ENCODE results near the gene JMY.

Gene JMY, protein sequence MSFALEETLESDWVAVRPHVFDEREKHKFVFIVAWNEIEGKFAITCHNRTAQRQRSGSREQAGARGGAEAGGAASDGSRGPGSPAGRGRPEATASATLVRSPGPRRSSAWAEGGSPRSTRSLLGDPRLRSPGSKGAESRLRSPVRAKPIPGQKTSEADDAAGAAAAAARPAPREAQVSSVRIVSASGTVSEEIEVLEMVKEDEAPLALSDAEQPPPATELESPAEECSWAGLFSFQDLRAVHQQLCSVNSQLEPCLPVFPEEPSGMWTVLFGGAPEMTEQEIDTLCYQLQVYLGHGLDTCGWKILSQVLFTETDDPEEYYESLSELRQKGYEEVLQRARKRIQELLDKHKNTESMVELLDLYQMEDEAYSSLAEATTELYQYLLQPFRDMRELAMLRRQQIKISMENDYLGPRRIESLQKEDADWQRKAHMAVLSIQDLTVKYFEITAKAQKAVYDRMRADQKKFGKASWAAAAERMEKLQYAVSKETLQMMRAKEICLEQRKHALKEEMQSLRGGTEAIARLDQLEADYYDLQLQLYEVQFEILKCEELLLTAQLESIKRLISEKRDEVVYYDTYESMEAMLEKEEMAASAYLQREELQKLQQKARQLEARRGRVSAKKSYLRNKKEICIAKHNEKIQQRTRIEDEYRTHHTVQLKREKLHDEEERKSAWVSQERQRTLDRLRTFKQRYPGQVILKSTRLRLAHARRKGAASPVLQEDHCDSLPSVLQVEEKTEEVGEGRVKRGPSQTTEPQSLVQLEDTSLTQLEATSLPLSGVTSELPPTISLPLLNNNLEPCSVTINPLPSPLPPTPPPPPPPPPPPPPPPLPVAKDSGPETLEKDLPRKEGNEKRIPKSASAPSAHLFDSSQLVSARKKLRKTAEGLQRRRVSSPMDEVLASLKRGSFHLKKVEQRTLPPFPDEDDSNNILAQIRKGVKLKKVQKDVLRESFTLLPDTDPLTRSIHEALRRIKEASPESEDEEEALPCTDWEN

DNA sequence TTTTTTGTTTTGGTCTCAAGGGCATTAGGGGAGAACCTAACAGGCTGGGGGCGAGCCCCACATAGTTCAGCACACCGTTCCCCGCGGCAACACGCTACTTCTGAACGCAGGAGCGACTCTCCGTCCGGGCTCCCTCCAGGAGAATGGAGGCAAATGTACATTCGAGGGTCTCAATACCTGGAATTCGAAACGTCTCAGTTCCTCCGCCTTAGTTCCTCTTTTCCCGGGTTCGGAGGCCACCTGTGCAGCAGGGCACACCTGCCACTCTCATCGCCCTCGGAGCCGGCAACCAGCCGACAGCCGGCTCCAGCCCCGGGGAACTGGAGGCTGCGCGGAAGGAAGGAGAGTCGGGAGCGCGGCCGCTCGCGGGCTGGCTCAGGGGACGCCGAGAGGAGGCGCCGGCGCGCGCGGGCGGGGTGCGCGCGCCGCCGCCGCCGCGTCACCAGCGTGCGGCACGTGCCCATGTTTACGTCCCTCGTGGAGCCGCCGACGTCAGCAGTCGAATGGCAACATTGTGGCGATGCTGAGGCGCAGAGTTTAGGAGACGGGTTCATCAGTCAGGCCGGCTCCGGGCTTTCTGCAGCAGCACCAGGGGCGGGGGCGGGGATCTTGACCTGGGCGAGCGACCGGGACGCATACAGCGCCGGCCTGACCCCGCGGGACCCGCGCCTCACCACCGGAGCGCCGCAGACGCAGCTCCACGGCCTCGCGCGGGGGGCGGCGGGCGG is at the start of gene JMY:
JMY (plus strand) TSS at position 498 of the 728 bp plus-strand sequence. CDS start 520 bp downstream, outside the sequence.
- peak; percentile 65 to 74 for DNase-seq (ENCODE audit: extremely low read depth in 1 of 2, low read depth in 1 of 2)

DNA sequence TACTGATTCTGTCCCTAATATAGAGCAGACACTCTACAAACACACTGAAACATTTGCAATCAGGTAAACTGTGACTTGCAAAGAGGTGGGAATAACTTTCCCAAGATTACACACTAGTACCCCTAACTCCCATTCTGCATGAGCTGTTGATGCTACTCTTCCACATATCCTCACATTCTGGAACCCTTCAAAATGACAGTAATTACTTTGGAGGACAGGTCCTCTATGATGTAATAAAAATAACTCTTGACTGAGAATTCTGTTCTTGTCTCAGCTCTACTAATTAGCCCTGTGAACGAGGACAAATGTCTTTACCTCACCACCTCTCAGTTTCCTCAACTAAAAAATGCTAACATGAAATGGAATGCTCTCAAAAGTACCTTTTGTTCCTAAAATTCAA is 49.5 kb upstream of the JMY start:
- DNase-seq (ENCODE audit: extremely low read depth in 1 of 2, low read depth in 1 of 2), result no peak

DNA sequence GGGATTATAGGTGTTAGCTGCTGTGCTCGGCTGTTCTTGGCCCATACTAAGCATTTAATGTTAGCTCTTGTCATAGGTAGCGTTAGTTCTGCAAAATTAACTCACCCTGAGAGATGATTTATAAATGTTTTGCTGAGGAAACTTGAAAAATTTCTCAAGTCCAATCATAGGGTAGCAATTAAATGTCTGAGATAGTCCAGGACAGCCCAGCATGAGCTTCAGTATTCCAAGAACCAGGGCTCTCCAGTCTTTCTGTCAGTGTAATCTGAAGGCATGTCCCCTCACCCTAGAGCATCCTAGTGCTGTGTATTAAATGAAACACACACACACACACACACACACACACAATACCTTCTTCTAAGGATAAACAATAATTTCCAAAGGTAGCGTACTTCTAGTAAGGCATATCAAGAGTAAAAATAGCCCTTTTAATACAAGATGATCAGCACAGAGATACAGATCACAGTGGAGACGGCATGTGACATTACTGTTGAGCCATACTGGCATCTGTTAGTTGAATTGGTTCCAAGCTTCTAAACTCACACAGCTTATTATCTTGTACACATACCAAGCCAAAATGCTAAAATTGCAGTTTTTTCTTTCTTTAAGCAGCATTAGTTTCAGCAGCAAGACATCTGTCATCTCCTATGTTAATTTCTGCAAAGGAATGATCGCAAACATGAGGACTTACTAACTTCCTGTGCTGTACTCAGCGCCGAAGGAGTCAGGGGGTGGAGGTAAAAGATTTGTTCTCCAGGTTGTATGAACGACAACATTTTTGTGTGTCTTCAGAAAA is 46.3 kb upstream of the JMY start:
- no peak for DNase-seq (ENCODE audit: extremely low read depth in 1 of 2, low read depth in 1 of 2)

DNA sequence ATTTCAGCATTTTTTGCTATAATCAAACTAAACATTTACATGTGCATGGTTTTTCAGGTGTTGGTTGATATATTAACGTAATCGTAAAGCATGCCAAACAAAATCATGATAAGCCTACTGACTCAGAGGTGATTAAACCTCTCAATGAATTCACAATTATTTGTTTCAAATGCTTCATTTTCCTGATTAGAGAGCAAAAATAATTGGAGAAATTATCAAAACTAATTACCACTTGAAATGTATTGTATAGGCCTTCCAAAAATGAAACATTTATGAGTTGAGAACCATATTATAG is 45.7 kb upstream of the JMY start:
- DNase-seq (ENCODE audit: extremely low read depth in 1 of 2, low read depth in 1 of 2), result no peak

DNA sequence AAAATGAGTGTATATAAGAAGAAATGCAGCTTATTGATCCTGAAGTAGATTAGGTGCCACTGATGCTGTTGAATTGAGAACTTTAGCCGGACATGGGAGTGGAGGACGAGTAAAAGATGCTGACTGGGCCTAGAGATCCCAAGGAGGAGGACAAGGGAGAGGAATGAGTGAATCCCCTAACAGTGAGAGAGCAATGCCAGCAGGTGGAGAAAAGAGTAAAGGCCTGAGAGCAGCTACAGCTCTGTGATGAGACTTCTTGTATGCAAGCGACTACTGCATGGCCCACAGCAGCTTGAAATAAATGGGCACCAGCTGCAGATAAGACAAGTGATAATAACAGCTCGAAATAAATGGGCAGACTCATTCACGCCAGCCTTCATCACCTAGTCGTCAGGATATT is 44.5 kb upstream of the JMY start:
- no peak for DNase-seq (ENCODE audit: extremely low read depth in 1 of 2, low read depth in 1 of 2)

DNA sequence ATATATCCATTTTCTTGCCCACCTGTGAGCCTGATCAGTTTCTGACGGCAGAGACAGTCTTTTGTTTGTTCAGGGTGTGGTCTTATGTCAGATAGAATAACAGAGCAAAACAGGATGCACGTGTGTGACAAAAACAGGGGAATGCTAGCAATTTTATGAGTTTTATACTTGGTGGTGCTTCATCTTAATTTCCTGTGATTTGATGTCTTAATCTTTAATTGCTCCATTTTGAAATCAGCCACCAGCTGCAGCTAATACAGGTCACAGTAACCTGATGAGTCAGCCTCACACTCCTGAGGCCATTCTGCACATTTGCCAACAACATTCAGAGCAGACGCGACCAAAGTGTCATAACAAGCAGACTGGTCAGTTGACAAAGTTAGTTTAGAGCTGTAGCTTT is 42.3 kb upstream of the JMY start:
- no peak for DNase-seq (ENCODE audit: extremely low read depth in 1 of 2, low read depth in 1 of 2)

DNA sequence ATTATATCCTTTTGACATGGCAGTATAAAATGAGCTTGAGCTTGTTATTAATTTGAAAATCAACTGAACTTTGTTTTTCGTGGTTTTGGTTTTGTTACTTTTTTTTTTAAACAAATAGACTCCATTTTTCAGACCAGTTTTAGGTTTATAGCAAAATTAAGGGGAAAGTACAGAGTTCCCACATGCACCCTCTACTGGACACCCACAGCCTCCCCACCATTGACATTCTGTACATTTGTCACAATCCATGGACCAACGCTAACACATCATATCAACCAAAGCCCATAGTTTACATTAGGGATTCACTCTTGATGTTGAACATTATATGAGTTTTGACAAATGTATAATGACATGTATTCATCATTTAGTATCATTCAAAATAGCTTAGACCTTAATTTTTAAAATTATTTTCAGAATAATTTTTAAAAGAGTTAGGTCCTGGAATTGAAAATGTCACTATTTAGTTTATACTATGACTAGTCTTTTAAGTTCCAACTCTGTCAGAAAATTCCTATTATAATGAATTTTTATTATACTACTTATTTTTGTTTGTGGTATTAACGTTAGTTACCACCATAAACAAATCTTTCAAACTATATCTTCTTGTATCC is 35.3 kb upstream of the JMY start:
- DNase-seq (ENCODE audit: extremely low read depth in 1 of 2, low read depth in 1 of 2), result no peak

DNA sequence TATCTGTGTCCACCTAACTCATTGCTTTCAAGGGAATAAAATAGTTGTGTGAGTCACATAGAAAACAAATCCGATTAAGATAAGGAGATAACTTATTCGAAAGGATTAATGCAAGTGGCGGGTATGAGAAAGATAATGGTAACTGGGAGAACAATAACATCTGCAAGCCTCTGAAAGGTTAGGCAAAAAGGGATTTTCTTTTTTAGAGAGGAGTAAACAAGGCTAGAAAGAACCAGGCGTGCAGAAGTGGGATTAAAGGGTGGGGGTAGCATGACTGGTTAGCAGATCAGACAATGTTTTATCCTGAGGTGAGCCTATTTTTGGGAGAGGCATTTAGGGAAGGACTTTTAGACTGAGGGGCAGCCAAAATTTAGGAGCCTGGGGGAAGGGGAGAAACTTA is 34.7 kb upstream of the JMY start:
- DNase-seq (ENCODE audit: extremely low read depth in 1 of 2, low read depth in 1 of 2), result no peak

DNA sequence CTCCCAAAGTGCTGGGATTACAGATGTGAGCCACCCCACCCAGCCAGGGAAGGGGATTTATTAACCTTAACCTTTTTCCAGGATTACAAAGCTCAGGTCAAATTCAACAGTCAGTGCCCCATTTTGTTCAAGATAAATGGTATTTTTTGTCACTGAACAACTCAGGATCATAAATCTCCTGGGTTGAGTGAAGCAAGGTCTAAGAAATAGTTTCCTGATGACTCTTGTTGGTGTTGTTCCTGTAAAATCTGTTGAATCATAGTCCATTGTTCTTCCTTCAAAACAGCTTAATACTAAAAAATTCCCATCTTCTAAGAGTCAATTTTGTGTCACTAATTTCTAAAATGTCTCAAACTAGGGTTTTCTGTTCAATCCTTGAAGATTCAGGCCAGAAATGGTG is 33.9 kb upstream of the JMY start:
- DNase-seq (ENCODE audit: extremely low read depth in 1 of 2, low read depth in 1 of 2), result no peak

DNA sequence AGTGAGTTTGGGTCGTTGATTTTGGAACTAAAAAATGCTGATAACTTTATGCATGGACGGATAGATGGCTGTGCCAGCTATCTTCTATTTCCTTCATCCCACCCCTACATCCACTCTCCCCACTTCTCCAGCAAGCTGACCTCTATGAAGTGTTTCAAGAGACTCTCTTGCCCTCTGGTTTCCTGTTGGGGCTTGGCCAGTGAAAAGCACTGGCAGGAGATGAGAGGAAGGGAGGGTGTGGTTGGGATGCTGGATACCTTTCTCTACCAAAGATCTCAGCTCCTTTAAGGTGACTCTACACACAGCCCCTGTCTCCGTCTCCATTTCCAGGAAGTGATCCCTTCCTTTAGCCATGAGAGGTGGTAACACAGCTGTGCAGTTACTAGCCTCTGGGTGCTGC is 30.0 kb upstream of the JMY start:
- DNase-seq (ENCODE audit: extremely low read depth in 1 of 2, low read depth in 1 of 2), result no peak

DNA sequence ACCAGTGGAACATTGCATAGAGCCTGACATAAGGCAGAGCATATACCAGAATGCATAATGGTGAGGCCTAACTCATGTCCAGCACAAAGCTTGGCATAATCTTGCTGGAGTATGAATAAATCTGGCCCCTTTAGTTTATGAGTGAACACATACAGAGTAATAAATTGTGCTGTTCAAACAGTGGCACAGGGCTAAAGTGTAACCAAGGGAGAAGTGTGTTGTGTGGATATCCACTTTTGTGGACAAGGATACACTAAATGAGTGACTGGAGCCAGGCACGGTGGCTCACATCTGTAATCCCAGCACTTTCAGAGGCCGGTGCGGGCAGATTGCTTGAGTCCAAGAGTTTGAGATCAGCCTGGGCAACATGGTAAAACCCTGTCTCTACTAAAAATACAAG is 29.4 kb upstream of the JMY start:
- no peak for DNase-seq (ENCODE audit: extremely low read depth in 1 of 2, low read depth in 1 of 2)

DNA sequence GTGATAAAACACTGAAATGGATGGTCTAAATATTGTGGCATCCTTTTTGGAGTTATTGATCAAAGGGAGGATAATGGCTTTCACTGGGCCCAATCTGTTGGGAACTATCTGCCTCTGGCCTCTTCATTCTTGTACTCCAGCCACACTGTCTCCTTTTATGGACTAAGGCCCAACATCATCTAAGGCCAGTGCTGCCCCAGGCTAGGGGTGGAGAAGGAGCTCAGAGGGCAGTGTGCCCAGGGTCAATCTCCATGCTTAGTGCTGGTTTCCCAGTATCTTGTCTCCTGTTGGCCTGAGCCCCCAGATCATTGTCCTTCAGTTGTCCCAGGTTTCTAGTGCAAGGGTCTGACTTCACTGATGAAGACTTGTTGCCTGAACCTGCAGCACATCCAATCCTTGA is 26.4 kb upstream of the JMY start:
- no peak for DNase-seq (ENCODE audit: extremely low read depth in 1 of 2, low read depth in 1 of 2)

DNA sequence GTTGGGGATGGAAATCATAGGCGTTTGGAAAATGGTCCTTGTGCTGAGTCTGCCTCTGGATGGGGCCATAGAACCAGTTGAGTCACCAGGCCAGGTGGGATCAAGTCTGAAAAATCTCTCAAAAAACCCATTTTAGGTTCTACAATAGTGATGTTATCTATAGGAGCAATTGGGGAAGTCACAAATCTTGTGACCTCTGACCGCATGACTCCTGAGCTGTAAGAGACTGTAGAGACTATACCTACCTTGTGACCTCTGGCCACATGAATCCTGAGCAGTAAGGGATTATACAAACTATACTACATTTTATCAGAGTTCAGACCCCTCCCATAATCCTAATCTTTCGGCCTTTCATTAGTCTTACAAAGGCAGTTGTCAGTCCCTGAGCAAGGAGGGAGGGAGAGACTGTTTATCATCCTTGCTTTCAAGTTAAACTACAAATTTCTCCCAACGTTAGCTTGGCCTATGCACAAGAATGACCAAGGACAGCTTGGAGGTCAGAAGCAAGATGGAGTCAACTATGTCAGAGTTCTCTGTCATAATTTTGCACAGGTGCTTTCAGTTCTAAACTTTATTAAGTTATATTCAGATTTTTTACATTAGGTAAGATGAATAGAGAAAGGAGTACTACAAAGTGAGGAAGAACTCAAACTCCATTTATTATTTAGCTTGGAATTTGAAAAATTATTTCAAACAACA is 11.5 kb upstream of the JMY start:
- no peak for DNase-seq (ENCODE audit: extremely low read depth in 1 of 2, low read depth in 1 of 2)

DNA sequence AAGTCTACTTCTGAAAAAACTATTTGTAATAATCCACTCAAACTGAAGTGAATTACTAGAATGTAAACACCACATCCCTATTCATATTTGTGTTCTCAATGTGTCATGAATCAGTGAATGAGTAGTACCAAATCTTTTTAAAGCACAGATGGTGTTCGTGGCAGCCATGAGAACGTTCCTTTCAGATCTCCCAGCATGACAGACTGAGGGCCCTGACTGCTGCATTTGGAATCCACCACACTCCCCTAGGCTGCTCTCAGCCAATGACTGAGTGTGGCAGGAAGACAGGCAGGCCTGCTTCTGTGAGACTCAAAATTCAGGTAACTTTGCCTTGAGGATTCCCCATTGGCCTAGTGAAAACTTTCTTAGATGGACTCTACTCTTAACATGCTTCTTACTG is 10.9 kb upstream of the JMY start:
- no peak for DNase-seq (ENCODE audit: extremely low read depth in 1 of 2, low read depth in 1 of 2)

DNA sequence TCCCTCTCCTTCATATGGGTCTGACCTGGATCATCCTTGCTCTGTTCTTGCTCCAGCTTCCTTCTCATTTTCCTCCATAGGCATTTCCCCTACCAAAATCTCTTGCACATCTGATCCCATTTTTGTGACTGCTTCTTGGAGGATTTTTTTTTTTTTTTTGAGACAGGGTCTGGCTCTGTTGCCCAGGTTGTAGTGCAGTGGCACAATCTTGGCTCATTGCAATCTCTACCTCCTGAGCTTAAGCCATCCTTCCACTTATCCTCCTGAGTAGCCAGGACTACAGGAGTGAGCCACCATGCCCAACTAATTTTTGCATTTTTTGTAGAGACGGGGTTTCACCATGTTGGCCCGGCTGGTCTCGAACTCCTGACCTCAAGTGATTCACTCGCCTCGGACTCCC is 10.5 kb upstream of the JMY start:
- no peak for DNase-seq (ENCODE audit: extremely low read depth in 1 of 2, low read depth in 1 of 2)

DNA sequence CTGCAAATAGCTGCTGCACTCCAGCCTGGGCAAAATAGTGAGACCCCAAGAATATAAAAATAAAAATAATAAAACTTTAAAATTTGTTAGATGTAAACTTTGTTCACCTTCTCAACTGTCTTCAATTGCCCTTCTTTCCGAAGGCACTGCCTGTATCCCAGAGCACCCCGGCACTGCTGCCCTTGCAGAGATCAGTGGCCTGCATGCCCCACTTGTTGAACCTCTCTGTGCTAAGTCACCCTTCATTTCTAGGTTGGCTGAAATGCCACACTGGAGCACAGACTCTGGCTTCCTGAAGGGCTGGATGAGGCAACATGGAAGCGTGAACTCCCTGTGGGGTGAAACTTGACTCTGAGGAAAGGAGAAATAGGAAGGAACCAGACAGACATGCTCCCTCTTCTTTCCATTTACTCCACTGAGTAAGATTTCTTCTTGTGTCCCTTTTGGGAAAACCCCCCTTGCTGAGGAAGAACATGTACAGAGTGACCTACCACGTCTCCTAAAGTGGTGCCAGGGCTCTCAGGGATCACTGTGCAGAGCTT is 8.4 kb upstream of the JMY start:
- DNase-seq (ENCODE audit: extremely low read depth in 1 of 2, low read depth in 1 of 2), result no peak

DNA sequence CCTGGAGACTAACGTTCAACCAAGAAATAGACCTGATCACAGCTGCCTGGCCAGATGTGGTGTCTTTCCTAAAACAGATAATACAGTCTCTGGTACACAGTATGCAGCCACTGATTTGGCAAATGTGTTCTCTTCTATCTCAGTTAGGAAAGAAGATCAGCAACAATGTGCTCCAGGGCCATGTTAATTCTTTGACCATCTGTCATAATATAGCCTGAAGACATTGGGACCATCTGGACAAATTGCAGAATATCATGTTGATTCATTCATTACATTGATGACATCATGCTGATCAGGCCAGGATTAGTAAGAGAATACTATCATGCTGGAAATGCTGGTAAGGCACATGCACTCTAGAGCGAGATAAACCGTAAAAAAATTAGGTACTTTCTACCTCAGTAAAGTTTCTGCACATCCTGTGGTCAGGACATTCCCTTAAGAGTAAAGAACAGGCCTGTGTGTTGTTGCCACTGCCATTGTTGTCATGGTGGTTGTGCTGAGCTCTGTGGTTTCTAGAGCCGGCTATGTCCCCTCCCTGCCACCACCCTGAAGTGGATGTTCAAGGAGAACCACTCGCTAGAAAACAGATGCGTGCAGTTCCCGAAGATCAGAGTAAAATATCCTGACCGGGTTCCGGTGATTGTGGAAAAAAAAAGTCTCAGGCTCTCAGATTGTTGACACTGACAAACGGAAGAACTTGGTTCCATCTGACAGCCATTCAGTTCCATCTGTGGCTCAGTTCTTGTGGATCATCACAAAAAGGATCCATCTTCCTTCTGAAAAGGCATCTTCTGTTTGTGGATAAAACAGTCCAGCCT is 6.4 kb upstream of the JMY start:
- no peak for DNase-seq (ENCODE audit: extremely low read depth in 1 of 2, low read depth in 1 of 2)

DNA sequence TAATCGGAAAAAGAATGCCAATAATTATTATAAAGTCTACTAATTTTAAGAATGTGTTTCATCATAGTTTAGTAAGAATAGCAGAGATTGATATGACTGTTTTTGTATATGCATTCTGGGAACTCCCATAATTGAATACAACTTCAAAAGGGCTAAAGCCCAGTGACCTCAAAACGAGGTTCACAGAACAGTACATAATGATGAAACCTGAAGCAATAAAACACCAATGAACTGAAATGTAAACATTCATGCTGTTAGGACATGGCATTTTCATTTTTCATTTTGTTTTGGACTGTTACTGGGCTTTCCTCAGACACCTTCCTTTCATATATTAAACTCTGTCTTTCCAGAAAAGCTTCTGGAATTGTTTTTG is 684 bp upstream of the JMY start:
- no peak for DNase-seq (ENCODE audit: extremely low read depth in 1 of 2, low read depth in 1 of 2)
